ENCODE data around the gene IL1RAPL2. TPM values are rescaled to one million over a fixed set of nuclear protein-coding genes. Genes with fewer than 3 reads are reported as not detected.

Gene IL1RAPL2
- total and polyA plus RNA-seq, 2 of the 8 experiments (the other 6 are each of a cell fraction or from before 2014, with no cell fraction given) = 0.20 to 1.3 TPM

GRCh38 chrX:104523858-104524257 lies 42.1 kb upstream of the IL1RAPL2 start (continued):
- TF ChIP-seq CTCF (IDR thresholded peaks at IDR 0.05; ENCODE audit: control extremely low read depth in 1 of 3, insufficient read depth in 1 of 3, low read depth in 1 of 3, low read length in 3 of 3) (no peak), JUND (IDR thresholded peaks at IDR 0.05; ENCODE audit: low read length) (no peak), SIX5 (IDR thresholded peaks at IDR 0.05; ENCODE audit: low read depth, low read length) (no peak)

Measured in H1 (cell line).